HepG2 (cell line): ENCODE results near the gene NEURL2. TPM values are rescaled to one million over a fixed set of nuclear protein-coding genes. Genes with fewer than 3 reads are reported as not detected.

Source experiments
- ATRX ChIP-seq: sonication (generic); formaldehyde crosslinking; IDR thresholded peaks from 2 replicates; pipeline ENCODE4 v1.4.0; 2020; ENCODE audit warnings: missing genetic modification reagents, borderline replicate concordance
- CHCHD3 ChIP-seq: sonication (generic); formaldehyde crosslinking; IDR thresholded peaks from 2 replicates; pipeline ENCODE4 v1.8.0; 2022; ENCODE audit warnings: mild to moderate bottlenecking, missing genetic modification reagents, moderate library complexity
- FOXM1 ChIP-seq: sonication (generic); formaldehyde crosslinking; IDR thresholded peaks from 2 replicates; pipeline ENCODE4 v1.5.0; 2020; ENCODE audit warnings: missing genetic modification reagents
- HNRNPL ChIP-seq: fragments of 200-400 bp; formaldehyde crosslinking; IDR thresholded peaks from 2 replicates; pipeline ENCODE4 v1.6.1; 2017; ENCODE audit warnings: mild to moderate bottlenecking, low read depth, low read length
- HNRNPLL ChIP-seq: fragments of 200-400 bp; formaldehyde crosslinking; IDR thresholded peaks from 2 replicates; pipeline ENCODE4 v1.6.1; 2017; ENCODE audit warnings: mild to moderate bottlenecking, low read depth, low read length; ENCODE audit not compliant: poor library complexity, severe bottlenecking
- HOXA3 ChIP-seq: sonication (generic); formaldehyde crosslinking; IDR thresholded peaks from 2 replicates; pipeline ENCODE4 v1.5.0; 2020; ENCODE audit warnings: missing genetic modification reagents
- IKZF1 ChIP-seq: fragments of 450-650 bp; IDR thresholded peaks from 2 replicates; pipeline ENCODE4 v1.7.1; 2016
- MAZ ChIP-seq, 2 experiments: sonication (generic) in 1 of 2; formaldehyde crosslinking in 1 of 2; IDR thresholded peaks; 2 replicates each; pipeline versions ENCODE4 v1.5.0 to v1.6.1; 2012 to 2020; ENCODE audit warnings: low read depth in 2 of 2, mild to moderate bottlenecking in 2 of 2, borderline replicate concordance in 1 of 2, improper control_type of control experiment in 1 of 2, low read length in 1 of 2, missing genetic modification reagents in 1 of 2, moderate library complexity in 1 of 2
- NFRKB ChIP-seq: fragments of 450-650 bp; IDR thresholded peaks from 2 replicates; pipeline ENCODE4 v1.6.1; 2017
- PRMT3 ChIP-seq: sonication (generic); formaldehyde crosslinking; IDR thresholded peaks from 2 replicates; pipeline ENCODE4 v1.8.1; 2022; ENCODE audit warnings: low read depth, mild to moderate bottlenecking, moderate library complexity, missing genetic modification reagents, borderline replicate concordance
- STAT5B ChIP-seq: sonication (generic); formaldehyde crosslinking; IDR thresholded peaks from 2 replicates; pipeline ENCODE4 v1.4.0; 2020; ENCODE audit warnings: missing genetic modification reagents
- SYNCRIP ChIP-seq: fragments of 200-400 bp; formaldehyde crosslinking; IDR thresholded peaks from 2 replicates; pipeline ENCODE4 v1.6.1; 2018; ENCODE audit warnings: mild to moderate bottlenecking, low read depth, low read length; ENCODE audit not compliant: insufficient read depth
- ZBTB10 ChIP-seq: sonication (generic); formaldehyde crosslinking; IDR thresholded peaks from 2 replicates; pipeline ENCODE4 v1.4.0; 2020; ENCODE audit warnings: missing genetic modification reagents, borderline replicate concordance
- ZBTB25 ChIP-seq: IDR thresholded peaks from 2 replicates; pipeline ENCODE4 v1.6.1; 2018; ENCODE audit warnings: missing genetic modification reagents
- ZNF431 ChIP-seq: sonication (generic); formaldehyde crosslinking; IDR thresholded peaks from 2 replicates; pipeline ENCODE4 v1.9.0; 2022; ENCODE audit warnings: missing genetic modification reagents, low read depth, mild to moderate bottlenecking, borderline replicate concordance
- ZNF496 ChIP-seq: sonication (generic); formaldehyde crosslinking; IDR thresholded peaks from 2 replicates; pipeline ENCODE4 v1.8.1; 2023; ENCODE audit warnings: mild to moderate bottlenecking, moderate library complexity, missing genetic modification reagents; ENCODE audit not compliant: insufficient replicate concordance
- ZNF574 ChIP-seq: sonication (generic); formaldehyde crosslinking; IDR thresholded peaks from 2 replicates; pipeline ENCODE4 v1.4.0; 2020; ENCODE audit warnings: missing genetic modification reagents
- ZNF607 ChIP-seq: sonication (generic); formaldehyde crosslinking; IDR thresholded peaks from 2 replicates; pipeline ENCODE4 v1.5.1; 2020; ENCODE audit warnings: missing genetic modification reagents, mild to moderate bottlenecking, borderline replicate concordance
- polyA plus RNA-seq, 8 experiments: library from polyadenylated mRNA; depleted of rRNA in 3 of 8; stranded (reverse) in 7 of 8; unstranded in 1 of 8; fragments of >200 nt; fragmentation: Illumina TruSeq in 4 of 8; extraction: Trizol in 4 of 8; gene quantifications; 2 replicates each; pipeline versions ENCODE4 v1.2.1 to v1.2.3, GENCODE V29; 2011 to 2016; ENCODE audit warnings: low read depth in 4 of 8, missing spikeins in 1 of 8, mixed read lengths in 1 of 8; ENCODE audit not compliant: insufficient read depth in 1 of 8
- total RNA-seq, 5 experiments: library from RNA; depleted of rRNA; stranded (reverse); fragments of >200 nt; fragmentation: Illumina TruSeq; extraction: Trizol; gene quantifications; 2 replicates each; pipeline ENCODE4 v1.2.3, GENCODE V29; 2016; ENCODE audit warnings: low read depth in 1 of 5
- TF ChIP-seq, protein P1 (sequence below): IDR thresholded peaks from 2 replicates; pipeline ENCODE4 v1.4.0; 2020; ENCODE audit warnings: mild to moderate bottlenecking, missing genetic modification reagents

The NEURL2 gene
- total and polyA plus RNA-seq, 2 of the 13 experiments (the other 11 are each of a cell fraction or from before 2014, with no cell fraction given): 7.2 to 9.7 TPM

GRCh38 chr20:45934046-45934585, 43.1 kb upstream of the NEURL2 start (continued):
- TF ChIP-seq, protein P1, sequence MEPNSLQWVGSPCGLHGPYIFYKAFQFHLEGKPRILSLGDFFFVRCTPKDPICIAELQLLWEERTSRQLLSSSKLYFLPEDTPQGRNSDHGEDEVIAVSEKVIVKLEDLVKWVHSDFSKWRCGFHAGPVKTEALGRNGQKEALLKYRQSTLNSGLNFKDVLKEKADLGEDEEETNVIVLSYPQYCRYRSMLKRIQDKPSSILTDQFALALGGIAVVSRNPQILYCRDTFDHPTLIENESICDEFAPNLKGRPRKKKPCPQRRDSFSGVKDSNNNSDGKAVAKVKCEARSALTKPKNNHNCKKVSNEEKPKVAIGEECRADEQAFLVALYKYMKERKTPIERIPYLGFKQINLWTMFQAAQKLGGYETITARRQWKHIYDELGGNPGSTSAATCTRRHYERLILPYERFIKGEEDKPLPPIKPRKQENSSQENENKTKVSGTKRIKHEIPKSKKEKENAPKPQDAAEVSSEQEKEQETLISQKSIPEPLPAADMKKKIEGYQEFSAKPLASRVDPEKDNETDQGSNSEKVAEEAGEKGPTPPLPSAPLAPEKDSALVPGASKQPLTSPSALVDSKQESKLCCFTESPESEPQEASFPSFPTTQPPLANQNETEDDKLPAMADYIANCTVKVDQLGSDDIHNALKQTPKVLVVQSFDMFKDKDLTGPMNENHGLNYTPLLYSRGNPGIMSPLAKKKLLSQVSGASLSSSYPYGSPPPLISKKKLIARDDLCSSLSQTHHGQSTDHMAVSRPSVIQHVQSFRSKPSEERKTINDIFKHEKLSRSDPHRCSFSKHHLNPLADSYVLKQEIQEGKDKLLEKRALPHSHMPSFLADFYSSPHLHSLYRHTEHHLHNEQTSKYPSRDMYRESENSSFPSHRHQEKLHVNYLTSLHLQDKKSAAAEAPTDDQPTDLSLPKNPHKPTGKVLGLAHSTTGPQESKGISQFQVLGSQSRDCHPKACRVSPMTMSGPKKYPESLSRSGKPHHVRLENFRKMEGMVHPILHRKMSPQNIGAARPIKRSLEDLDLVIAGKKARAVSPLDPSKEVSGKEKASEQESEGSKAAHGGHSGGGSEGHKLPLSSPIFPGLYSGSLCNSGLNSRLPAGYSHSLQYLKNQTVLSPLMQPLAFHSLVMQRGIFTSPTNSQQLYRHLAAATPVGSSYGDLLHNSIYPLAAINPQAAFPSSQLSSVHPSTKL: no peak
- no peak for TF ChIP-seq MAZ (IDR thresholded peaks at IDR 0.05; ENCODE audit: borderline replicate concordance, low read depth, low read length)
- no peak for TF ChIP-seq MAZ (CRISPR knock-in tag; IDR thresholded peaks at IDR 0.05; ENCODE audit: low read depth)
- TF ChIP-seq HOXA3 (CRISPR knock-in tag): no peak
- TF ChIP-seq PRMT3 (CRISPR knock-in tag): 0 out of 2 replicates have a peak, but pooled peaks have one; percentile 26
- TF ChIP-seq ZNF431 (CRISPR knock-in tag): no peak
- no peak for TF ChIP-seq STAT5B (CRISPR knock-in tag)
- TF ChIP-seq ZNF574: no peak
- TF ChIP-seq FOXM1 (CRISPR knock-in tag): no peak
- TF ChIP-seq ATRX (CRISPR knock-in tag): no peak
- no peak; the same call in 1 of the 2 replicates for TF ChIP-seq ZBTB25 (CRISPR knock-in tag)
- TF ChIP-seq HNRNPLL: no peak
- no peak for TF ChIP-seq NFRKB
- no peak for TF ChIP-seq ZNF607 (CRISPR knock-in tag)
- TF ChIP-seq IKZF1: no peak
- no peak for TF ChIP-seq HNRNPL
- no peak for TF ChIP-seq ZNF496
- TF ChIP-seq ZBTB10 (CRISPR knock-in tag): no peak
- TF ChIP-seq CHCHD3 (CRISPR knock-in tag): no peak
- TF ChIP-seq SYNCRIP: no peak
